ENCODE data around the gene ZBTB1.

- no peak for TF ChIP-seq CTCF (IDR thresholded peaks at IDR 0.05)
- no peak for TF ChIP-seq EZH2 (IDR thresholded peaks at IDR 0.05)
Measured at GRCh38 chr14:64463873-64464272, 40.7 kb upstream of the ZBTB1 start.
